Activated CD8-positive, alpha-beta memory T cell treated with anti-CD3 and anti-CD28 coated beads, Interleukin-2, amount 50 U/mL, for 24 hours (primary cell): ENCODE results near the gene C16orf46.

ENCODE experiments used
- DNase-seq: peaks from one replicate; pipeline ENCODE4 v3.0.0-alpha.2; 2020; ENCODE audit errors: extremely low read depth

Gene C16orf46

GRCh38 chr16:81076566-81077075 is 417 bp downstream of the C16orf46 start:
- DNase-seq: peak; percentile 88

- no peak for DNase-seq
Measured at GRCh38 chr16:81073560-81074330, 3.3 kb downstream of the C16orf46 start.

GRCh38 chr16:81071805-81072204 is 5.2 kb downstream of the C16orf46 start:
- DNase-seq: no peak

- DNase-seq: no peak
Measured at GRCh38 chr16:81070979-81071378, 6.1 kb downstream of the C16orf46 start.

GRCh38 chr16:81069063-81069462 is 8.0 kb downstream of the C16orf46 start:
- no peak for DNase-seq

GRCh38 chr16:81067166-81067565 is 9.9 kb downstream of the C16orf46 start:
- DNase-seq: no peak

GRCh38 chr16:81066681-81067080 is 10.4 kb downstream of the C16orf46 start:
- DNase-seq: no peak

- no peak for DNase-seq
Measured at GRCh38 chr16:81061871-81062608, 15.0 kb downstream of the C16orf46 start.

GRCh38 chr16:81061307-81061640 is 15.8 kb downstream of the C16orf46 start:
- no peak for DNase-seq

GRCh38 chr16:81060576-81061306 is 16.3 kb downstream of the C16orf46 start:
- no peak for DNase-seq

- no peak for DNase-seq
Measured at GRCh38 chr16:81053761-81054160, 23.3 kb downstream of the C16orf46 start.

- no peak for DNase-seq
Measured at GRCh38 chr16:81042821-81043220, 34.2 kb downstream of the C16orf46 start.

GRCh38 chr16:81041696-81042095 is 35.3 kb downstream of the C16orf46 start:
- DNase-seq: no peak

GRCh38 chr16:81040842-81041241 is 36.2 kb downstream of the C16orf46 start:
- no peak for DNase-seq

- no peak for DNase-seq
Measured at GRCh38 chr16:81040131-81040530, 36.9 kb downstream of the C16orf46 start.

GRCh38 chr16:81036751-81037350 is 40.2 kb downstream of the C16orf46 start:
- no peak for DNase-seq

GRCh38 chr16:81035975-81036750 is 40.9 kb downstream of the C16orf46 start:
- DNase-seq: no peak

GRCh38 chr16:81035398-81035974 is 41.6 kb downstream of the C16orf46 start, which contains the start of gene ATMIN:
ATMIN (plus strand) TSS chr16:81035842; CDS start chr16:81035871, 29 bp downstream.
- DNase-seq: peak; percentile 45

- DNase-seq: no peak
Measured at GRCh38 chr16:81029930-81030604, 47.0 kb downstream of the C16orf46 start.

- DNase-seq: no peak
Measured at GRCh38 chr16:81026429-81026828, 50.6 kb downstream of the C16orf46 start.
